Nephron (organoid): ENCODE results near the gene TRIM2.

ENCODE experiments used
- H3K27ac Mint-ChIP-seq, 3 experiments: 2 replicates each; pipeline ENCODE4 v1.8.0; 2020; ENCODE audit warnings: mixed read lengths in 3 of 3, mild to moderate bottlenecking in 2 of 3, moderate library complexity in 1 of 3
- H3K27me3 Mint-ChIP-seq: 2 replicates; pipeline ENCODE4 v1.8.0; 2021; ENCODE audit warnings: low read depth, mild to moderate bottlenecking, moderate library complexity, mixed read lengths
- H3K36me3 Mint-ChIP-seq: 2 replicates; pipeline ENCODE4 v1.8.0; 2020; ENCODE audit warnings: low read depth, mixed read lengths
- H3K4me1 Mint-ChIP-seq: 2 replicates; pipeline ENCODE4 v1.8.0; 2020; ENCODE audit warnings: mixed read lengths
- H3K4me3 Mint-ChIP-seq, 3 experiments: 2 replicates each; pipeline ENCODE4 v1.8.0; 2020; ENCODE audit warnings: mild to moderate bottlenecking in 3 of 3, mixed read lengths in 3 of 3, moderate library complexity in 2 of 3
- H3K9me3 Mint-ChIP-seq: 2 replicates; pipeline ENCODE4 v1.8.0; 2020; ENCODE audit warnings: mixed read lengths
- CTCF ChIP-seq, 3 experiments: fragments of 200-600 bp; sonication (generic); IDR thresholded peaks; one replicate each; pipeline ENCODE4 v1.5.0; 2021; ENCODE audit warnings: antibody characterized with exemption in 3 of 3; ENCODE audit not compliant: unreplicated experiment in 3 of 3

The TRIM2 gene

GRCh38 chr4:153367092-153367491 is 162.8 kb downstream of the TRIM2 start:
- H3K27ac Mint-ChIP-seq: no peak overlapping the region

GRCh38 chr4:153369021-153369420 is 164.8 kb downstream of the TRIM2 start:
- Mint-ChIP-seq H3K4me1 (no peaks in the 10 kb centered on the region), H3K4me3 (no peak overlapping the region), H3K9me3 (peaks cover 21% of the 10 kb centered on the region), H3K27ac (no peak overlapping the region), H3K36me3 (peaks cover 67% of the 10 kb centered on the region), H3K27me3 (no peaks in the 10 kb centered on the region)
- no peak for TF ChIP-seq CTCF (IDR thresholded peaks at IDR 0.05; ENCODE audit: unreplicated experiment in 3 of 3)

More at GRCh38 chr4:153367092-153367491, 162.8 kb downstream of the TRIM2 start:
- peaks cover 17% of the 10 kb centered on the region for H3K9me3 Mint-ChIP-seq
- no peaks in the 10 kb centered on the region for H3K4me1 Mint-ChIP-seq
- H3K27me3 Mint-ChIP-seq: no peaks in the 10 kb centered on the region
- TF ChIP-seq CTCF (IDR thresholded peaks at IDR 0.05; ENCODE audit: unreplicated experiment in 3 of 3): no peak
- no peak overlapping the region for H3K4me3 Mint-ChIP-seq
- peaks cover 69% of the 10 kb centered on the region for H3K36me3 Mint-ChIP-seq

GRCh38 chr4:153371701-153372234 is 167.5 kb downstream of the TRIM2 start:
- no peak overlapping the region for H3K4me3 Mint-ChIP-seq
- no peak overlapping the region for H3K27ac Mint-ChIP-seq
- H3K9me3 Mint-ChIP-seq: peaks cover 18% of the 10 kb centered on the region
- H3K36me3 Mint-ChIP-seq: peaks cover 49% of the 10 kb centered on the region
- no peak for TF ChIP-seq CTCF (IDR thresholded peaks at IDR 0.05; ENCODE audit: unreplicated experiment in 3 of 3)
- no peaks in the 10 kb centered on the region for H3K27me3 Mint-ChIP-seq
- H3K4me1 Mint-ChIP-seq: no peaks in the 10 kb centered on the region

GRCh38 chr4:153372967-153373562 is 168.8 kb downstream of the TRIM2 start:
- Mint-ChIP-seq H3K36me3 (peaks cover 43% of the 10 kb centered on the region), H3K9me3 (peaks cover 18% of the 10 kb centered on the region), H3K4me3 (no peak overlapping the region), H3K27me3 (no peaks in the 10 kb centered on the region), H3K27ac (no peak overlapping the region), H3K4me1 (no peaks in the 10 kb centered on the region)
- TF ChIP-seq CTCF (IDR thresholded peaks at IDR 0.05; ENCODE audit: unreplicated experiment in 3 of 3): no peak

- H3K9me3 Mint-ChIP-seq: peaks cover 18% of the 10 kb centered on the region
- H3K4me3 Mint-ChIP-seq: no peak overlapping the region
- no peaks in the 10 kb centered on the region for H3K27me3 Mint-ChIP-seq
- H3K4me1 Mint-ChIP-seq: no peaks in the 10 kb centered on the region
- no peak overlapping the region for H3K27ac Mint-ChIP-seq
- H3K36me3 Mint-ChIP-seq: peaks cover 36% of the 10 kb centered on the region
- no peak for TF ChIP-seq CTCF (IDR thresholded peaks at IDR 0.05; ENCODE audit: unreplicated experiment in 3 of 3)
Measured at GRCh38 chr4:153374442-153374841, 170.2 kb downstream of the TRIM2 start.

GRCh38 chr4:153375303-153375702 is 171.1 kb downstream of the TRIM2 start:
- H3K27me3 Mint-ChIP-seq: no peaks in the 10 kb centered on the region
- no peak overlapping the region for H3K4me3 Mint-ChIP-seq
- no peak overlapping the region for H3K27ac Mint-ChIP-seq
- H3K9me3 Mint-ChIP-seq: peaks cover 18% of the 10 kb centered on the region
- H3K36me3 Mint-ChIP-seq: peaks cover 29% of the 10 kb centered on the region
- no peaks in the 10 kb centered on the region for H3K4me1 Mint-ChIP-seq
- no peak for TF ChIP-seq CTCF (IDR thresholded peaks at IDR 0.05; ENCODE audit: unreplicated experiment in 3 of 3)
